A549 (cell line): Measurements from ENCODE around the gene SP5.

ENCODE experiments used
- EP300 ChIP-seq, 2 experiments: fragments of >200 bp; sonication (Bioruptor Twin); formaldehyde crosslinking; IDR thresholded peaks; 2 replicates in 1 of 2; 3 replicates in 1 of 2; pipeline ENCODE4 v1.6.1; 2016 to 2017
- SMC3 ChIP-seq: fragments of >200 bp; sonication (Bioruptor Twin); formaldehyde crosslinking; IDR thresholded peaks from 3 replicates; pipeline ENCODE4 v1.6.1; 2018; ENCODE audit warnings: inconsistent platforms
- TF ChIP-seq, protein P1 (sequence below): IDR thresholded peaks from 2 replicates; pipeline ENCODE4 v1.6.1; 2012

DNA sequence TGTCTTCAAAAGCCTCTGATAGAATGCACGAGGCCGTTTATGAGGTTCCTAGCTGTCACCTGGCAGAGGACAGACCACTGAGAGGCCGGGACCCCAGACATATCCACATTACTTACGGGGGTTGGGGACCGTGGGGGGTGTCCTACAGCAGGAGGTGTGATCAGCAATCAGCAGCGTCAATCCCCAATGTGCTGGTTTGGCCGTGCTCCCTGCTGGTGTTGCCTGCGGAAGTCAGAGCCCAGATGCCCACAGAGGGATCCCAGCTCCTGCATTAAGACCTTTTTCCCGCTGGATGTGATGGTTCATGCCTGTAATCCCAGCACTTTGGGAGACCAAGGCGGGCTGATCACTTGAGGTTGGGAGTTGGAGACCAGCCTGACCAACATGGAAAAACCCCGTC, 20.8 kb upstream of the SP5 start:
- TF ChIP-seq EP300 (IDR thresholded peaks at IDR 0.05) (no peak), SMC3 (no peak)
- TF ChIP-seq, protein P1, sequence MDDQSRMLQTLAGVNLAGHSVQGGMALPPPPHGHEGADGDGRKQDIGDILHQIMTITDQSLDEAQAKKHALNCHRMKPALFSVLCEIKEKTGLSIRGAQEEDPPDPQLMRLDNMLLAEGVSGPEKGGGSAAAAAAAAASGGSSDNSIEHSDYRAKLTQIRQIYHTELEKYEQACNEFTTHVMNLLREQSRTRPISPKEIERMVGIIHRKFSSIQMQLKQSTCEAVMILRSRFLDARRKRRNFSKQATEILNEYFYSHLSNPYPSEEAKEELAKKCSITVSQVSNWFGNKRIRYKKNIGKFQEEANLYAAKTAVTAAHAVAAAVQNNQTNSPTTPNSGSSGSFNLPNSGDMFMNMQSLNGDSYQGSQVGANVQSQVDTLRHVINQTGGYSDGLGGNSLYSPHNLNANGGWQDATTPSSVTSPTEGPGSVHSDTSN = no peak
